Measurements from ENCODE around the gene PKNOX2.

GRCh38 chr11:125155767-125156166 lies 8.8 kb upstream of the PKNOX2 start:
- TF ChIP-seq POLR2A (IDR thresholded peaks at IDR 0.05; ENCODE audit: low read length), result no peak
- no peak for TF ChIP-seq GATA1 (IDR thresholded peaks at IDR 0.05; ENCODE audit: low read depth, low read length)
